ENCODE data around the gene HELZ. TPM values are rescaled to one million over a fixed set of nuclear protein-coding genes. Genes with fewer than 3 reads are reported as not detected.

HELZ gene
- total and polyA plus RNA-seq, 4 donors: 5.5 to 175 (median 27.8) TPM

DNA sequence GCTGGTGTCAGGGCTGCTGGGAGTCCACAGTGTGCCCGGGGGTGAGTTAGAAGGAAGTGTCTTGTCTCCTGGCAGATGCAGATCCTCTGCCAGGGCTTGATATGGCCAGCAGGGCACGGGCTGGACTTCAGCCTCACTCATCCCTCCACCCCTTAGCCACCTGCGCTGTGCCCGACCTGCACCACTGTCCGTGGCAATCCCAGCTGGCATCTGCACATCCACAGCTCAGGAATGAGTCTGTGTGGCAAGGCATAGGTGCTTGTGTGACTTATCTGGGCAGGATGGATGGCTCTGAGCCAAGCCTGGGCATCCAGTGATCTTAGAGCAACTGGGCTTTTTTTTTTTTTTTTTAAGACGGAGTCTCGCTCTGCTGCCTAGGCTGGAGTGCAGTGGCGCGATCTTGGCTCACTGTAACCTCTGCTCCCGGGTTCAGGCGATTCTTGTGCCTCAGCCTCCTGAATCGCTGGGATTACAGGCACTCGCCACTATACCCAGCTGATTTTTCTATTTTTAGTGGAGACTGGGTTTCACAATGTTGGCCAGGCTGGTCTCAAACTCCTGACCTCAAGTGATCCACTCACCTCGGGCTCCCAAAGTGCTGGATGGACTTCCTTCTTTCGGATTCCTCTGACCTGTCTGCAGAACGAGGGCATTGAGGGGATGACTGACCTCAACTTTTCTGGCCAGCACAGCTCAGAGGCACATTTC is 223.1 kb downstream of the HELZ start:
- Histone ChIP-seq H3K27ac (ENCODE audit: low read depth in 1 of 2, low read length in 1 of 2) (no peak overlapping the region), H3K36me3 (ENCODE audit: control insufficient read depth in 4 of 4, insufficient read depth in 4 of 4, low read length in 4 of 4) (no peaks in the 10 kb centered on the region), H3K4me1 (ENCODE audit: control insufficient read depth in 5 of 5, insufficient read depth in 5 of 5, low read length in 5 of 5) (no peaks in the 10 kb centered on the region), H3K9ac (ENCODE audit: insufficient read depth in 1 of 2, low read length in 2 of 2) (no peak overlapping the region), H3K27me3 (ENCODE audit: control insufficient read depth in 3 of 3, insufficient read depth in 3 of 3, low read length in 2 of 3) (no peaks in the 10 kb centered on the region), H3K9me3 (ENCODE audit: control insufficient read depth in 4 of 4, insufficient read depth in 3 of 4, low read length in 3 of 4) (no peaks in the 10 kb centered on the region), H3K4me3 (no peak overlapping the region)
- DNase-seq (no peak), ATAC-seq (ENCODE audit: insufficient read depth, low FRiP score) (no peak)
- WGBS, 2 donors: 81 to 87% methylated on average over 16 of the region's 16 CpGs
- no peak for TF ChIP-seq CTCF (IDR thresholded peaks at IDR 0.05; ENCODE audit: control extremely low read depth, extremely low read depth)

DNA sequence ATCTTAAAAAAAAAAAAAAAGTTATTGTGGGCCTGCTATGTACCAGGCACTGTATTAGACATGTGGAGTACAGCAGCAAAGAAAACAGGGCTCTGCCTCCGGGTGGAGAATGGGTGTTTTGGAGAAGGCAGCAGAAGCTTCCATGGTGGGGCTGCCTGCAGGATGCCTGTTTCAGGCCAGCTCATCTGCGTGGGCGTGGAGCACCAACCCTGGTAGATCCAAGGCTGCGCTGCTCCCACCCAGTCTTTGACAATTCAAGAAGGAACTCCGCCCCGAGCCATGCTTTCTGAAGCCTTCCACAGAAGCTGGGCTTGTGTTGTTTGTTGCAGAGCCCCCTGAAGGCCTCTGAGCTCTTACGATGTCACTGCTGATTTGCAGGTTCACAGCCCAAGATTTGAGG is 223.8 kb downstream of the HELZ start:
- Histone ChIP-seq H3K4me1 (ENCODE audit: control insufficient read depth in 5 of 5, insufficient read depth in 5 of 5, low read length in 5 of 5) (no peaks in the 10 kb centered on the region), H3K4me3 (no peak overlapping the region), H3K27ac (ENCODE audit: low read depth in 1 of 2, low read length in 1 of 2) (no peak overlapping the region), H3K9ac (ENCODE audit: insufficient read depth in 1 of 2, low read length in 2 of 2) (no peak overlapping the region), H3K9me3 (ENCODE audit: control insufficient read depth in 4 of 4, insufficient read depth in 3 of 4, low read length in 3 of 4) (no peaks in the 10 kb centered on the region), H3K36me3 (ENCODE audit: control insufficient read depth in 4 of 4, insufficient read depth in 4 of 4, low read length in 4 of 4) (no peaks in the 10 kb centered on the region), H3K27me3 (ENCODE audit: control insufficient read depth in 3 of 3, insufficient read depth in 3 of 3, low read length in 2 of 3) (no peaks in the 10 kb centered on the region)
- no peak for TF ChIP-seq CTCF (IDR thresholded peaks at IDR 0.05; ENCODE audit: control extremely low read depth, extremely low read depth)
- ATAC-seq (ENCODE audit: insufficient read depth, low FRiP score) (no peak), DNase-seq (no peak)
- 91 to 94% methylated on average over 7 of the region's 7 CpGs for WGBS, 2 donors

Small RNAs within 50 kb of the gene (small RNA-seq; reads per million reads assigned to genes)
- gene AC007448.1 (ENCODE audit: low replicate concordance) (not detected), gene RF00393 (ENCODE audit: low replicate concordance) (not detected), gene RNA5SP447 (ENCODE audit: low replicate concordance) (not detected)

Other genes starting within 250 kb of the HELZ start
- not detected for gene CACNG1, start 200.6 kb downstream of the HELZ start, total RNA-seq
- under 1 TPM; 0.05 to 0.08 TPM for gene CACNG1, start 200.6 kb downstream of the HELZ start, polyA plus RNA-seq
- gene PSMD12, start 121.4 kb upstream of the HELZ start, total RNA-seq: 10 to 100 TPM; 43.4 to 47.8 TPM
- gene PSMD12, start 121.4 kb upstream of the HELZ start, polyA plus RNA-seq: 10 to 100 TPM; 27.3 to 31.0 TPM
- 10 to 100 TPM; 17.7 to 21.1 TPM for gene PITPNC1, start 132.1 kb upstream of the HELZ start, total RNA-seq
- gene PITPNC1, start 132.1 kb upstream of the HELZ start, polyA plus RNA-seq: 10 to 100 TPM in 1 of 2 donors, 1 to 10 TPM in 1; 8.0 to 12.8 TPM

All from lung (tissue), 13 donors.